GM12875 (cell line): ENCODE measurements around the gene PIK3R3.

Experiments used
- H3K4me3 ChIP-seq: one replicate; pipeline ENCODE4 v1.5.1; 2011; ENCODE audit warnings: low read depth, low read length, control low read depth
- TF ChIP-seq, protein P1 (sequence below): IDR thresholded peaks from 2 replicates; pipeline ENCODE4 v1.5.1; 2011; ENCODE audit warnings: low read depth, mild to moderate bottlenecking, control low read depth, inconsistent platforms, low read length, moderate library complexity, borderline replicate concordance; ENCODE audit not compliant: insufficient read depth

Gene PIK3R3

DNA sequence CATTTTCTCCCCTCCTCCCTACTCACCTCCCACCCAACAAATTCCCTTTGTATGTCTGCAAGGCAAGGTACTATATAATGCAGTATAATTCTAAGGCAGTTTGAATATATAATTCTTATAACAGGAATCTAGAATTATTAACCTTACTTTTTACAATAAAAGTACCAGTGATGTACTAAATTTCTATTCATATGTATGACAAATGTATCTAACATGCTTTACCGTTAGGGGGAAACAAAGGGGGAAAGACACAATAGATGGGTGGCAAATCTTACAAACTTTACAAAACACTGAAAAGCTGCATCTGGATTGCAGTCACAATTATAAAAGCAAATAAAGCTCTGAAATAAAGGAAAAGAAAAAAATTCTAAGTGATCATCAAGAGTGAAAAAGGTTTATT, 2.3 kb downstream of the PIK3R3 start:
- H3K4me3 ChIP-seq = peak overlapping the region; percentile 85
- TF ChIP-seq, protein P1, sequence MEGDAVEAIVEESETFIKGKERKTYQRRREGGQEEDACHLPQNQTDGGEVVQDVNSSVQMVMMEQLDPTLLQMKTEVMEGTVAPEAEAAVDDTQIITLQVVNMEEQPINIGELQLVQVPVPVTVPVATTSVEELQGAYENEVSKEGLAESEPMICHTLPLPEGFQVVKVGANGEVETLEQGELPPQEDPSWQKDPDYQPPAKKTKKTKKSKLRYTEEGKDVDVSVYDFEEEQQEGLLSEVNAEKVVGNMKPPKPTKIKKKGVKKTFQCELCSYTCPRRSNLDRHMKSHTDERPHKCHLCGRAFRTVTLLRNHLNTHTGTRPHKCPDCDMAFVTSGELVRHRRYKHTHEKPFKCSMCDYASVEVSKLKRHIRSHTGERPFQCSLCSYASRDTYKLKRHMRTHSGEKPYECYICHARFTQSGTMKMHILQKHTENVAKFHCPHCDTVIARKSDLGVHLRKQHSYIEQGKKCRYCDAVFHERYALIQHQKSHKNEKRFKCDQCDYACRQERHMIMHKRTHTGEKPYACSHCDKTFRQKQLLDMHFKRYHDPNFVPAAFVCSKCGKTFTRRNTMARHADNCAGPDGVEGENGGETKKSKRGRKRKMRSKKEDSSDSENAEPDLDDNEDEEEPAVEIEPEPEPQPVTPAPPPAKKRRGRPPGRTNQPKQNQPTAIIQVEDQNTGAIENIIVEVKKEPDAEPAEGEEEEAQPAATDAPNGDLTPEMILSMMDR = no peak

DNA sequence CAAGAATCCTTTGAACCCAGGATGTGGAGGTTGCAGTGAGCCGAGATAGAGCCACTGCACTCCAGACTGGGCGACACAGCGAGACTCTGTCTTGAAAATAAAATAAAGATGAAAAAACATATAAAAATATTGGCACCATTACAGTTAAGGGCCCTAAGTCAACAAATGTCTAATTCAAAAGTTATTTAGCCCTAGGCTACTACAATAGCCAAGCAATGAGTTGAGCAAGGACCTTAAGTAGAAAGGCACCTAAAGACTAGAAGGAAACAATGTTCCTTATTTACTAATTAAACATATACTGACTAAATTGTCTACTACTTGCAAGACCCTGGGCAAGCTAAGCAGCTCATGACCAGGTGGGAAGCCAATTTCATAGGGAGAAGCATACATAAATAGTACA, 4.1 kb downstream of the PIK3R3 start:
- TF ChIP-seq, protein P1 = no peak

DNA sequence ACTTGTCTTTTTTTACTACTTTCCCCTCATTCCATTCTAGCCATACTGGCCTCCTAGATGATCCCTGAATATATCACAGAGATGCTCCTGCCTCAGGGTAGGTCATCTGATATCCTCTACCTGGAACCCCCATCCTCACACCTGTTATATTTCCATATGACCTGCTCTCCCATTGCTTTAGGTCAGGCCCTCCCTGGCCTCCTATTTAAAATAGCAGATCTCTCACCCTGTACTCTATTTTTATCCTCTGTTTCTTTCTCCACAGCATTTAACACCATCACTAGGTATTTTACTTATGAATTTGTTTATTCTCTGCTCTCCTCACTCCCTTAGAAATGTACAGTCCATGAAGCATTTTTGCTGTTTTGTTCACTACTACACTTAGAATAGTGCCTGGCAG, 13.6 kb downstream of the PIK3R3 start:
- no peak overlapping the region for H3K4me3 ChIP-seq
- TF ChIP-seq, protein P1 = no peak

More for the DNA sequence above, 4.1 kb downstream of the PIK3R3 start:
- H3K4me3 ChIP-seq = no peak overlapping the region

DNA sequence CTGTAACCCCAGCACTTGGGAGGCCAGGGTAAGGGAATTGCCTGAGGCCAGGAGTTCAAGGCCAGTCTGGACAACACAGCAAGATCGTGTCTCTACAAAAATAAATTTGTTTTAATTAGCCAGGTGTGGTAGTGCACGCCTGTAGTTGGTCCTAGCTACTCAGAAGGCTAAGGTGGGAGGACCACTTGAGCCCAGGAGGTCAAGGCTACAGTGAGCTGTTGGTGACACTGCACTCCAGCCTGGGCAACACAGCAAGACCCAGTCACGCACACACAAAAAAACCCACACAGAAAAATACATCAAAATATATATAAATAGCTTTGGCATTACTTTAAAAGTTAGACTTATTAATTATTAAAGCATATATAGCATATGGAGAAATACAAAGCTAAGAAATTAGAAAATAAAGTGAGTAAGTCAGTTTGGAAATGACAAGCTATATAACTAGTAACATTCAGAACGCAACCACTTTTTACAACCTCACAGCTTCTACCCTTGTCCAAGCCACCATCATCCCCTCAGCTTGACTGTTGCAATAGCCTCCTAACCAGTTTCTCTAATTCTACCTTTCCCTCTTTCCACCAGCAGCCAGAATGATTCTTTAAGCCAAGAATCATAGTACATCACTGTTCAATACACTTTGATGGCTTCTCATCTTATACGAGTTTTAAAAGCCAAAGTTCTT, 14.5 kb downstream of the PIK3R3 start:
- no peak overlapping the region for H3K4me3 ChIP-seq
- TF ChIP-seq, protein P1 = no peak

DNA sequence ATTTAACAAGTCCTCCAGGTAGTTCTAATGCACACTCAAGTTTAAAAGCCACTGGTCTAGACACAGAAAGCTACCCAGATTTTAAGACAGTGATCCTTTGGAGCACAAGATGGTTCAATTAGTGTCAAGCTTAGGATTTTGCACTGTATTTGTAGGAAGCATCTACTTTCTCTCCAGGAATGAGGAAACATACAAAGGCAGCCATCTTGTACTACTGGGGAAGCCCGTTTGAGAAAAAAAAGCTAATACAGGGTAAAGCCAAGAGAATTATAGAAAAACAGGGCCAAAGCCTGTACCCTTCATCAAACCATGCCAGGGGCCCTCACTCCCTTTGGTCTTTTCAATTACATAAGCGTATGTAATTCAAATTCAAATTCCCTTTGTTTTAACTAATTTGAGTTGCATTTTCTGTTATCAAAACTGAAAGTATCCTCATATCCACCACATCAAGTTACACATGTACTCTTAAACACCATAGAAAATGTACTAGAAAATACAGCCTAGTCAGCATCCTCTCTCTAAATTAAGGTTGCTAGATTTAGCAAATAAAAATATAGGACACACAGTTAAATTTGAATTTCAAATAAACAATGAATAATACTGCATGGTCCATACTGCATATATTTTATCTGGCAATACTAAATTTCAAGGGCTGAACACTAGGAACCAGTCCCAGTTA, 17.4 kb downstream of the PIK3R3 start:
- TF ChIP-seq, protein P1 = no peak

DNA sequence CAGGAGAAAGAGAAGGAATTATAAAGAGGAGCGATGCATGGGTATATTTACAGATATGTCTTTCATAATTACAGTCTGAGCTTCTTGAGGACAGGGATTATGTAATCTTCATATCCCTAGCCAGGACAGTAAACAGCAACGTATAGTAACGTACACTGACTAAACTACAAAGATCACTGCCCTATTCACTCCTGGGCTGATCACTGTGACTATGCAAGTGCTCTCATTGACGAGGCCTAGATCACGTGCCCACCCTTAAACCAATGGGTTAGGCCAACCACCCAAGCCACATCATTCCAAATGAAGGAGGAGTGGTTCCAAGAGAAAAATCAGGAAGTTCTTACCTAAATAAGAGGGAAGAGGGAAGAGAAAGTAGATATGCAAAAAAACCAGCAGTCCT, 18.5 kb downstream of the PIK3R3 start:
- TF ChIP-seq, protein P1 = no peak
- no peak overlapping the region for H3K4me3 ChIP-seq

More for the DNA sequence above, 17.4 kb downstream of the PIK3R3 start:
- H3K4me3 ChIP-seq = no peak overlapping the region

DNA sequence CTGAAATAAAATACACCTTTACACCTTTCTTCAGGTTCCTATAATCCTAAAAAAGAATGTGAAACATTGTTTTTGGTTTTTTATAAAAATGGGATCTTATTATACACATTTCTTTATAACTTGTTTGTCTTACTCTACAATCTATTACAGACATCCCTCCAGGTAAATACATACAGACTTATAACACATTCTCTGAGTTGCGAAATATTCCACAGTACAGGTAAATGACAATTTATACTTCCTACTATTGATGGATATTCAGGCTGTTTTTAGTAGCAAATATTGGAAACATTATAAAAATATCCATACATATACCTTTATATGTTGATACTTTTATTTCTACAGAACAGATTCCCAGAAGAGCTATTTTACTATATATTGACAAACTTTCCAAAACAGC, 20.3 kb downstream of the PIK3R3 start:
- no peak overlapping the region for H3K4me3 ChIP-seq
- TF ChIP-seq, protein P1 = no peak
